Keratinocyte (primary cell): ENCODE results near the gene GINS2. TPM values are rescaled to one million over a fixed set of nuclear protein-coding genes. Genes with fewer than 3 reads are reported as not detected.
A peak's percentile ranks its signal among the peaks of the same experiment; 100 is the strongest.

Experiments used
- DNase-seq: peaks from one replicate; pipeline ENCODE4 v3.0.0-alpha.2; 2011; ENCODE audit warnings: low read depth, missing footprints, low spot score
- FAIRE-seq: peaks from 2 replicates; lab custom pipeline; 2011; peaks lifted over from hg19 to GRCh38; lab: Jason Lieb, UNC
- H2AFZ ChIP-seq: 2 replicates; pipeline ENCODE4 v1.6.0; 2012; ENCODE audit warnings: low read length, control low read depth, inconsistent platforms; ENCODE audit not compliant: control insufficient read depth
- H3K27ac ChIP-seq: 2 replicates; pipeline ENCODE4 v1.5.1; 2011; ENCODE audit warnings: low read length; ENCODE audit not compliant: control insufficient read depth, insufficient read depth
- H3K27me3 ChIP-seq: 3 replicates; pipeline ENCODE4 v1.6.0; 2011; ENCODE audit warnings: low read length; ENCODE audit not compliant: control insufficient read depth, insufficient read depth; ENCODE audit errors: extremely low read depth
- H3K36me3 ChIP-seq, 2 experiments: 2 replicates in 1 of 2; 3 replicates in 1 of 2; pipeline ENCODE4 v1.5.1; 2011; ENCODE audit warnings: low read length in 2 of 2, mild to moderate bottlenecking in 1 of 2; ENCODE audit not compliant: control insufficient read depth in 2 of 2, insufficient read depth in 2 of 2; ENCODE audit errors: extremely low read depth in 1 of 2
- H3K4me1 ChIP-seq: 3 replicates; pipeline ENCODE4 v1.5.1; 2011; ENCODE audit warnings: low read length; ENCODE audit not compliant: control insufficient read depth, insufficient read depth; ENCODE audit errors: extremely low read depth
- H3K4me2 ChIP-seq: 3 replicates; pipeline ENCODE4 v1.6.0; 2011; ENCODE audit warnings: low read depth, low read length; ENCODE audit not compliant: control insufficient read depth, insufficient read depth; ENCODE audit errors: extremely low read depth
- H3K4me3 ChIP-seq, 3 experiments: fragments of 200-600 bp in 1 of 3; sonication (generic) in 1 of 3; 2 replicates in 2 of 3; 3 replicates in 1 of 3; pipeline ENCODE4 v1.5.1; 2011 to 2016; ENCODE audit warnings: low read length in 3 of 3, mild to moderate bottlenecking in 3 of 3, control low read depth in 2 of 3, inconsistent platforms in 1 of 3, low read depth in 1 of 3, mixed read lengths in 1 of 3, mixed run types in 1 of 3, moderate library complexity in 1 of 3; ENCODE audit not compliant: control insufficient read depth in 2 of 3, insufficient read depth in 2 of 3; ENCODE audit errors: extremely low read depth in 1 of 3
- H3K79me2 ChIP-seq: 2 replicates; pipeline ENCODE4 v1.6.0; 2012; ENCODE audit warnings: low read length; ENCODE audit not compliant: control insufficient read depth, insufficient read depth
- H3K9ac ChIP-seq: 3 replicates; pipeline ENCODE4 v1.6.0; 2011; ENCODE audit warnings: low read length; ENCODE audit not compliant: control insufficient read depth, insufficient read depth; ENCODE audit errors: extremely low read depth
- H3K9me1 ChIP-seq: 3 replicates; pipeline ENCODE4 v1.6.0; 2011; ENCODE audit warnings: low read length; ENCODE audit not compliant: control insufficient read depth, insufficient read depth; ENCODE audit errors: extremely low read depth
- H3K9me3 ChIP-seq: 2 replicates; pipeline ENCODE4 v1.5.1; 2012; ENCODE audit warnings: low read depth, low read length; ENCODE audit not compliant: control insufficient read depth
- H4K20me1 ChIP-seq: 3 replicates; pipeline ENCODE4 v1.6.0; 2011; ENCODE audit warnings: low read length; ENCODE audit not compliant: control insufficient read depth, insufficient read depth; ENCODE audit errors: extremely low read depth
- EZH2 ChIP-seq: IDR thresholded peaks from one replicate; pipeline ENCODE4 v1.6.1; 2012; ENCODE audit warnings: inconsistent platforms, mild to moderate bottlenecking, low read length, moderate library complexity
- dilution Hi-C: fragments of 300-500 bp; cut with MboI; formaldehyde crosslinking; loops from one replicate; pipeline ENCODE4 v1.7.0; 2020; ENCODE audit warnings: low sequenced_read_pairs; ENCODE audit not compliant: extremely low pct_ligation_motif_present
- polyA minus RNA-seq, 3 experiments: library from RNA; depleted of rRNA, polyadenylated mRNA; stranded (reverse); fragments of >200 nt; gene quantifications; 1 replicate in 1 of 3; 2 replicates in 1 of 3; 3 replicates in 1 of 3; pipeline ENCODE4 v1.2.3, GENCODE V29; 2011
- polyA plus RNA-seq, 5 experiments: library from polyadenylated mRNA; depleted of rRNA in 3 of 5; stranded (reverse) in 3 of 5; stranded (forward) in 1 of 5; unstranded in 1 of 5; fragments of >200 nt; gene quantifications; 1 replicate in 1 of 5; 2 replicates in 3 of 5; 3 replicates in 1 of 5; pipeline versions ENCODE4 v1.2.1 to v1.2.3, GENCODE V29; 2011 to 2012; ENCODE audit warnings: missing spikeins in 2 of 5, low read depth in 1 of 5, low replicate concordance in 1 of 5
- TF ChIP-seq, protein P1 (sequence below), 3 experiments: IDR thresholded peaks in 1 of 3; conservative IDR thresholded peaks in 1 of 3; optimal IDR thresholded peaks in 1 of 3; 2 replicates in 2 of 3; 3 replicates in 1 of 3; pipeline versions ENCODE3 to v1.5.1; 2011; ENCODE audit warnings: low read length in 3 of 3, mild to moderate bottlenecking in 3 of 3, moderate library complexity in 2 of 3, control low read depth in 1 of 3, inconsistent platforms in 1 of 3; ENCODE audit not compliant: insufficient read depth in 2 of 3; ENCODE audit errors: extremely low read depth in 1 of 3

GINS2 gene
- polyA plus RNA-seq (2.0 to 11.2 TPM (median 10.4 TPM) in 3 replicates), polyA minus RNA-seq (0.96 to 4.6 TPM (median 4.0 TPM) in 3 replicates)
- 0.66 TPM for polyA plus RNA-seq (2011; ENCODE audit: low read depth)
- polyA plus RNA-seq (2011; cell fraction: cytosol; rRNA removed) = 3.3 and 4.0 TPM in 2 replicates
- polyA plus RNA-seq (2011; cell fraction: nucleus; rRNA removed) = 1.6 and 1.7 TPM in 2 replicates
- polyA plus RNA-seq (2012; ENCODE audit: low replicate concordance) = 0.68 and 8.4 TPM in 2 replicates
- 1.2 TPM for polyA minus RNA-seq (2011; cell fraction: cytosol; rRNA and poly(A)+ RNA removed)
- polyA minus RNA-seq (2011; cell fraction: nucleus; rRNA and poly(A)+ RNA removed) = 0.53 and 0.78 TPM in 2 replicates

DNA sequence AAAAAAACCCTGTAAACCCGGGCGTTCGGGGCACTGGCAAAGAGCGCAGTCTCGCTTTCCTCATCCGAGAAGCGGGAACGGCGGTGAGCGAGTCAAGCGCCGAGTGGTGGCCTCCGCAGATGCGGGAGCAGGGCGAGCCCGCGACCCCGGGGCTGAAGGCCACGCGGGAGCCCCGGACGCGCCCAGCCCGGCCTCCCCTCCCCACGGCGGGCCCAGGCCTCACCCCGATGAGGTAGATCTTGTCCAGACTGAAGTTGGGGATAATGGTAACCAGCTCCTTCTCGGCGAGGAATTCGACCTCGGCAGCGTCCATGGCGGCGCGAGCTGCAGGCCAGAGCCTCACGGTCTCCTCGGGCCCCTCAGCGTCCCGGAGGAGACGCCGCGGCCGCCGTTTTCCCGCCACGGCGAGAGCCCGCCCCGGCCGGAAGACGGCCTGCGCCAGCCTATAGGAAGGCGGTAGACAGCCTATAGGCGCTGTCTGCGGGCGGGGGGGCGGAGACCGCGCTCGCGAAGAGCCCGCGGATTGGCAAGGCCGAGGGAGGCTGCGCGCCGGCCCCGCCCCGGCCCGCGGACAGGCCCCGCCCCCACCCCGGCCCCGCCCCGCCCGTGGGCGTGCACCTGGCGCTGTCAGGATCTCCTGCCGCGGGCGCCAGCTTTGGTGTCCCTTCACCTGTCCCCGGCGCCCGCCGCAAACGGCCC is at the start of gene GINS2:
Gene GINS2 (minus strand): TSS at position 369 of the 699 bp plus-strand sequence. CDS start 56 bp downstream, at position 313.
- Histone ChIP-seq H3K27ac (peak within 1 kb of the TSS; percentile 26), H3K9me1 (no peaks in the 10 kb centered on the region), H2AFZ (peak within 1 kb of the TSS; percentile 89), H3K79me2 (peaks cover 2% of the 10 kb centered on the region), H3K4me3 (peak within 1 kb of the TSS; percentile 48 to 80 (median 75)), H3K9ac (peak within 1 kb of the TSS; percentile 67), H3K4me2 (peak within 1 kb of the TSS; percentile 76), H3K27me3 (no peaks in the 10 kb centered on the region), H3K9me3 (no peaks in the 10 kb centered on the region), H4K20me1 (no peaks in the 10 kb centered on the region), H3K36me3 (peaks cover 0 to 1% of the 10 kb centered on the region in 2 experiments), H3K4me1 (no peaks in the 10 kb centered on the region)
- TF ChIP-seq EZH2 = no peak
- TF ChIP-seq, protein P1, sequence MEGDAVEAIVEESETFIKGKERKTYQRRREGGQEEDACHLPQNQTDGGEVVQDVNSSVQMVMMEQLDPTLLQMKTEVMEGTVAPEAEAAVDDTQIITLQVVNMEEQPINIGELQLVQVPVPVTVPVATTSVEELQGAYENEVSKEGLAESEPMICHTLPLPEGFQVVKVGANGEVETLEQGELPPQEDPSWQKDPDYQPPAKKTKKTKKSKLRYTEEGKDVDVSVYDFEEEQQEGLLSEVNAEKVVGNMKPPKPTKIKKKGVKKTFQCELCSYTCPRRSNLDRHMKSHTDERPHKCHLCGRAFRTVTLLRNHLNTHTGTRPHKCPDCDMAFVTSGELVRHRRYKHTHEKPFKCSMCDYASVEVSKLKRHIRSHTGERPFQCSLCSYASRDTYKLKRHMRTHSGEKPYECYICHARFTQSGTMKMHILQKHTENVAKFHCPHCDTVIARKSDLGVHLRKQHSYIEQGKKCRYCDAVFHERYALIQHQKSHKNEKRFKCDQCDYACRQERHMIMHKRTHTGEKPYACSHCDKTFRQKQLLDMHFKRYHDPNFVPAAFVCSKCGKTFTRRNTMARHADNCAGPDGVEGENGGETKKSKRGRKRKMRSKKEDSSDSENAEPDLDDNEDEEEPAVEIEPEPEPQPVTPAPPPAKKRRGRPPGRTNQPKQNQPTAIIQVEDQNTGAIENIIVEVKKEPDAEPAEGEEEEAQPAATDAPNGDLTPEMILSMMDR (optimal IDR thresholded peaks at IDR 0.05 in 1 of 3, IDR thresholded peaks at IDR 0.05 in 1 of 3, conservative IDR thresholded peaks at IDR 0.05 in 1 of 3; ENCODE audit: extremely low read depth in 1 of 3, insufficient read depth in 2 of 3, low read length in 3 of 3) = no peak
- DNase-seq (peak; percentile 25), FAIRE-seq (no peak)
- dilution Hi-C loops = no loop called here

DNA sequence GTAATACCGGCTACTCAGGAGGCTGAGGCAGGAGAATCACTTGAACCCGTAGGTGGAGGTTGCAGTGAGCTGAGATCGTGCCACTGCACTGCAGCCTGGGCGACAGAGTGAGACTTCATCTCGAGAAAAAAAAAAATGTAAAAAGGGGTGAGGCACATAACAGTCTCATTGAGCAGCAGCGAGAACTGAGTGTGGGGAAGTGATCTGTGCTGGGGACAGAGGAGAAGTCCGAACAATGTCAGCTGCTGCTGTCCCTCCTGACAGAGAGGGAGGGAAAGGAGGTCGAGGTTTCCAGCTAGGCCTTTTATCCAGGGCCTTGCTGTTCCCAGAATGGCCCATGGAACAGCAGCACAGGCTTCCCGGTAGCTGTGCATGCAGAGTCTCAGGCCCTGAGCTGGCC is 48.2 kb upstream of the GINS2 start:
- dilution Hi-C loops = no loop called here
- no peak overlapping the region for H3K9ac ChIP-seq
- H3K9me1 ChIP-seq = no peaks in the 10 kb centered on the region
- FAIRE-seq (no peak), DNase-seq (no peak)
- H3K4me1 ChIP-seq = peaks cover 3% of the 10 kb centered on the region
- no peak overlapping the region for H3K4me3 ChIP-seq
- H3K36me3 ChIP-seq = peaks cover 53 to 67% of the 10 kb centered on the region in 2 experiments
- TF ChIP-seq EZH2 = no peak
- TF ChIP-seq, protein P1 (optimal IDR thresholded peaks at IDR 0.05 in 1 of 3, IDR thresholded peaks at IDR 0.05 in 1 of 3, conservative IDR thresholded peaks at IDR 0.05 in 1 of 3; ENCODE audit: extremely low read depth in 1 of 3, insufficient read depth in 2 of 3, low read length in 3 of 3) = no peak
- no peak overlapping the region for H3K27ac ChIP-seq
- H3K4me2 ChIP-seq = no peak overlapping the region
- H4K20me1 ChIP-seq = peaks cover 75% of the 10 kb centered on the region
- no peak overlapping the region for H2AFZ ChIP-seq
- no peaks in the 10 kb centered on the region for H3K27me3 ChIP-seq
- peaks cover 95% of the 10 kb centered on the region for H3K79me2 ChIP-seq
- no peaks in the 10 kb centered on the region for H3K9me3 ChIP-seq
